Right lobe of liver (tissue), 4 donors: ENCODE measurements around the gene JMJD8.

Source experiments
- CTCF ChIP-seq, 4 donors: fragments of 200-600 bp in 3 of 4; fragments of 450-650 bp in 1 of 4; IDR thresholded peaks; one replicate each; pipeline versions ENCODE4 v1.5.1 to v1.8.0; 2016 to 2022; ENCODE audit warnings: antibody characterized with exemption in 4 of 4, mild to moderate bottlenecking in 2 of 4
- POLR2A ChIP-seq: fragments of 450-650 bp; IDR thresholded peaks from one replicate; pipeline ENCODE4 v1.6.1; 2017; ENCODE audit warnings: antibody characterized with exemption, mild to moderate bottlenecking
- donor health status: DM: no; HTN: no; CAD: no.
- donor health status: DM: no; HTN: no; CAD: no.
- donor health status: DM: no; HTN: yes; CAD: no.

GRCh38 chr16:635573-636205, 48.4 kb downstream of the JMJD8 start:
- TF ChIP-seq CTCF (IDR thresholded peaks at IDR 0.05) (peak in 1 of 4 donors; percentile 3), POLR2A (no peak)
